TTC549 (cell line): Measurements from ENCODE around the gene RASA3.
"Not testable (repeated sequence)": the region's sequence is repeated elsewhere in the genome, so short reads cannot be mapped to it uniquely, and the experiment has no call there.

Experiments
- FAIRE-seq: peaks from 2 replicates; lab custom pipeline; 2012; peaks lifted over from hg19 to GRCh38; lab: Jason Lieb, UNC

Gene RASA3, protein sequence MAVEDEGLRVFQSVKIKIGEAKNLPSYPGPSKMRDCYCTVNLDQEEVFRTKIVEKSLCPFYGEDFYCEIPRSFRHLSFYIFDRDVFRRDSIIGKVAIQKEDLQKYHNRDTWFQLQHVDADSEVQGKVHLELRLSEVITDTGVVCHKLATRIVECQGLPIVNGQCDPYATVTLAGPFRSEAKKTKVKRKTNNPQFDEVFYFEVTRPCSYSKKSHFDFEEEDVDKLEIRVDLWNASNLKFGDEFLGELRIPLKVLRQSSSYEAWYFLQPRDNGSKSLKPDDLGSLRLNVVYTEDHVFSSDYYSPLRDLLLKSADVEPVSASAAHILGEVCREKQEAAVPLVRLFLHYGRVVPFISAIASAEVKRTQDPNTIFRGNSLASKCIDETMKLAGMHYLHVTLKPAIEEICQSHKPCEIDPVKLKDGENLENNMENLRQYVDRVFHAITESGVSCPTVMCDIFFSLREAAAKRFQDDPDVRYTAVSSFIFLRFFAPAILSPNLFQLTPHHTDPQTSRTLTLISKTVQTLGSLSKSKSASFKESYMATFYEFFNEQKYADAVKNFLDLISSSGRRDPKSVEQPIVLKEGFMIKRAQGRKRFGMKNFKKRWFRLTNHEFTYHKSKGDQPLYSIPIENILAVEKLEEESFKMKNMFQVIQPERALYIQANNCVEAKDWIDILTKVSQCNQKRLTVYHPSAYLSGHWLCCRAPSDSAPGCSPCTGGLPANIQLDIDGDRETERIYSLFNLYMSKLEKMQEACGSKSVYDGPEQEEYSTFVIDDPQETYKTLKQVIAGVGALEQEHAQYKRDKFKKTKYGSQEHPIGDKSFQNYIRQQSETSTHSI

DNA sequence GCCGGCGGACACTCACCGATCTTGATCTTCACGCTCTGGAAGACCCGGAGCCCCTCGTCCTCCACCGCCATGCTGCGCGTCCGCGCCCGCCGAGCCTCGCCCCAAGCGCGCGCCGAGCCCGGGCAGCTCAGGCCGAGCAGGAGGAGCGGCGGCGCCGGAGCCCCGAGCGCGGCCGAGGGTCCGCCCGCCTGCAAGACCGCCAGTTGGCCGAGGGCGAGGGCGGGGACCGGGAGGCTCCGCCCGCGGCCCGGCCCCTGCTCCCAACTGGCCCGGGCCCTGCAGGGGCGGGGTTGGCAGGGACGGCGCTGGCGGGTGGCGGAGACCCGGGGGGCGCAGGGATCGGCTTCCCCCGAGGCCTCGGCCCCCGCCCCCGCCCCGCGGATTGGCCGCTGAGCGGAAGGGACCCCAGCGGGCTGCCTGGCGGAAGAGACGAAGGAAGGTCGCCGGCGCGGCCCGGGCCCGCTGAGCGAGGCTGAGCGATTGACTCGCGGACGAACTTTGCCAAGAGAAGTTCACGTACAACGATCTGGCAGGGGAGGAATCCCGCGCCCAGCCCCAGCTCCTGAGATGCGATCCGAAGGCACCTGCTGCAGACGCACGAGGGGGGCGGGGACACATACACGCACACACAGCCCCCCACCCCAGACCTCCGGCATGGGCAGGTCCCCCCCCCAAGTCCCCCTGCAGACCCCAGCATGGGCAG, at the start of gene RASA3:
TSS of gene RASA3 (minus strand) at position 205 of the 703 bp plus-strand sequence. CDS start at position 71, 134 bp downstream.
- FAIRE-seq: no peak

GRCh38 chr13:114179087-114179658, 46.8 kb upstream of the RASA3 start, which contains the start of gene CFAP97D2:
TSS of gene CFAP97D2 (plus strand) at chr13:114179257. CDS start at chr13:114179331, 74 bp downstream.
- no peak for FAIRE-seq

GRCh38 chr13:114177245-114178010, 45.0 kb upstream of the RASA3 start:
- no peak for FAIRE-seq

GRCh38 chr13:114176359-114176902, 44.0 kb upstream of the RASA3 start:
- FAIRE-seq: not testable (repeated sequence)

GRCh38 chr13:114174529-114174961, 42.1 kb upstream of the RASA3 start:
- FAIRE-seq: no peak

- FAIRE-seq: no peak
Measured at GRCh38 chr13:114173745-114174144, 41.3 kb upstream of the RASA3 start.

DNA sequence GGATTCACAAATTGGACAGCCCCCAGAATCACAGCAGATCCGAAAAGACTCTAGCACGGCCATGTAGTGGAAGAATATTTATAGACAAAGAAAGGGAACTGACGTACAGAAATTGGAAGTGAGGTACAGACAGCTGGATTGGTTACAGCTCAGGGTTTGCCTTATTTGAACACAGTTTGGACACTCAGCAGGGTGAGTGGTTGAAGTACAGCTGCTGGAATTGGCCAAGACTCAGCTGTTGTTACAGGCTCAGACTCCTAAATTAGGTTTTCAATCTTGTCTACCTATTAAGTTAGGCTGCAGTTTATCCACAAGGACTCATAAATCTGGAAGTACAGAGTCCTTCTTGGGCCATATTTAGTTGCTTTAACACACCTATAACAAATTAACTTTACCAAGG, 40.8 kb upstream of the RASA3 start:
- FAIRE-seq: no peak

DNA sequence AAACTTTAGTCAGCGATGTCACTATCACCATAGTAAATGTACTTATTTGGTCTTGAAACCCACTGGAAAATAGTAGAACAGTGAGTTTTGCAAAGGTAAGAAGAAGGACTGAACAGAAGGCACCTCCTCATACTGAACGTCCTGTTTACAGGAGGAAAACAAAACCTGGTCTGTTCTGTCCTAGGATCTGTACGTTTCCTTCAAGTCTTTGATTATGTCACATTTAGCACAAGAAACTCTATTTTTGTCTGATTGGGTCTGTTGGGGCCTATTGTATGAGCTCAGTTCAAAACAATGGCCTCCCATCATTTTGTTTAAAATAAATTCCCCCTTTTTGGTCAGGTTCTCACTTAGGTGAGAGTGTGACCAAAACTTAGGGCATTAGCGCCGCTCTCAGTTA, 35.5 kb upstream of the RASA3 start:
- no peak for FAIRE-seq

- no peak for FAIRE-seq
Measured at GRCh38 chr13:114167426-114167825, 35.0 kb upstream of the RASA3 start.

DNA sequence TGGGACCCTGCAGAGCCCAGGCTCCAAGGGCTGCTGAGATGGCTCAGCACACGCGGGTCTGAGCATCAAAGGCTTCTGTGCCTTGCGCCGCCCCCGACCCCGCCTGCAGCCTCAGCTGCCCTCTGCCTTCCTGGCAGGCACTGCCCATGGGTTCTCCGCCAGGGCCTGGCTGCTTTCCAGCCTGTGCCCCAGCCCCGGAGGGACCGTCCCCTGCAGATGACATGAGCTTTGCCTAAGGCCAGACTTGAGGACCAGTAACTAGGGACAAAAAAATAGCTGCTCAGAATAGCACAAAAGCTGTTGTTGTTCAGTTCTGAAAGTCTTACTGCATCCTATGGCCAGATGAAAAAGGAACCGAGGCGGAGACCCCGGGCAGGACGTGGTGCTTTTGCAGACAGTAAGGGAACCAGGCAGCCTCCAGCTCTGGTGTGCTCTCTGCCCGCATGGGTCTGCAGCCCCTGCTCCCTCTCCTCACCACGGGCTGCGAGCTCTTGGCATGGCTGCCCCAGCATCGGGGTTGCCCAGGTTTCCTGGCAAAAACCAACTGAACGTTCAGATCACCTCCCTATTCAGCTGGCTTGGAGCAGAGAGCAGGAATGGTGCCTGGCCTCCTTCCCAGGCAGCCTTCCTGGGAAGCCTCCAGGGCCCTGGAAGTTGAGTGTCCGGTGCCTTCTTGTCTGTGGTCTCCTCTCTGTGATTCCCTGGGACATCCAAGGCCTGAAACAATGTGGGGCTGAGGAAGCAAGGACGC, 34.1 kb upstream of the RASA3 start:
- no peak for FAIRE-seq

DNA sequence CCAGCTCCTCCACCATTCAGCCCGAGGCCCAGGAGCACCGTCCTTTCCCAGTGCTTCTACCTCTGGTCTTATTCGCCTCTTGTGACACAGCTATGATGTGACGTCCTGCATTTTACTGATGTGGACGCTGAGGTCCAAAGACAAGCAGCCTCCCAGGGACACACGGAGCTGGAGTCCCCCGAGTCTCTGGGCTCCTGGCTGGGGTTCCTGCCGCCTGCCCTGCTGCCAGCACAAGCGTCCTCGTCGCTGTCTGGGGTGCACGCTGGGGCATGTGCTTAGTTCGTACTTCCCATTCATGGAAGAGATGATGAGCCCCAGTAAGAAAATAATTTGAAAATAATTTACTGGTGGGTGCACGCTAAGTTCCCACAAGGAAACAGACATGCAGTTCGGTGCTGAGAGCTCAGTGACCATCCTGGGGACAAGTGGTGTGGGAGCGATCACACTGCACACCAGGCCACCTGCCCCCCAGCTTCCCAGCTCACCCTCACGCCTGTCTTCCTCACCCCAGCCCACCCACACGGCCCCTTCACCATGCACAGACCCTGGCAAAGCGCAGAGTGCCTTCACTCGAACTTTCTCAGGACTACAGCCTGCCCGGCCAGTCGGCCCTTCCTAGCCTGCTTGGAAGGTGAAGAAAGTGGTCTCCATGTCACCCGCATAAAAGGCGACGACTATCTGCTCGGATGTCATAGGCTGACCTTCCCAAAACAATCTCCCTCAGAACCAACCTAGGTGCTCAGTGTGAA, 32.4 kb upstream of the RASA3 start:
- no peak for FAIRE-seq

DNA sequence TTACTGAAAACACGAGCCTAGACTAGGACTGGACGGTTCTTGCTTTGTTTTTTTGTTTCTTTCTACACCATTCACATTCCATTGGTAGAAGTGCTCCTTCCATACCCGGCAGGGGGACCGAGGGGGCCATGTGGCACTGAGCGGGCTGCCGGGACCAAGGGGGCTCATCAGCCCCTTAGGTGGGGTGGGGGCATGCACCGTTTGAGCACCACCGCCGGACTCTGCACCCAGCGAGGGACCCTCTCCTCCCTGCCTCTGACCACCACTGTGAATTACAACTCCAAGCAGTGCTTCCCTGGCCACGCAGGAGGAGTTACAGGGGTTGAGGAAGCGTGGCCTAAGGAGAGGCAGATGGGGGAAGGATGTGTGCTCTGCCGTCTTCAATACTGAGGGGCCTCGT, 31.6 kb upstream of the RASA3 start:
- FAIRE-seq: no peak

DNA sequence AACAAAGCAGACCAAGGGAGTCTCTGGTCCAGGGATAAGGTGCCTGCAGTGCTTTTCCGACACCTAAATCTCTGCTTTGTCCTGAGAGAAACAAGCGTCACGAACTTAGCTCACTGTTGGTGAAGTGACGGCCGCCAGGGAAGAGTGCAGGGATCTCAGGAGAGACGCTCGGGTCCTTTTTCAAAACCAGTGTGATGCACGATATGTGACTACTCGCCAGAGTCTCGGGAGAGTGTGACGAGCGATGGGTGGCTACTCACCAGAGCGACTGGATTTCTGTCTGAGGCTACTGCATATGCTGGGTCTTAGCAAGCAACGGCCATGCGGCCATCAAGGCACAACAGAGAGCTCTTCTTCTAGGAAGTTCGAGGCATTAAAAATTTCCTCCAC, 30.1 kb upstream of the RASA3 start:
- FAIRE-seq: no peak

- FAIRE-seq: no peak
Measured at GRCh38 chr13:114161644-114162532, 29.5 kb upstream of the RASA3 start.

GRCh38 chr13:114161028-114161556, 28.7 kb upstream of the RASA3 start:
- no peak for FAIRE-seq

DNA sequence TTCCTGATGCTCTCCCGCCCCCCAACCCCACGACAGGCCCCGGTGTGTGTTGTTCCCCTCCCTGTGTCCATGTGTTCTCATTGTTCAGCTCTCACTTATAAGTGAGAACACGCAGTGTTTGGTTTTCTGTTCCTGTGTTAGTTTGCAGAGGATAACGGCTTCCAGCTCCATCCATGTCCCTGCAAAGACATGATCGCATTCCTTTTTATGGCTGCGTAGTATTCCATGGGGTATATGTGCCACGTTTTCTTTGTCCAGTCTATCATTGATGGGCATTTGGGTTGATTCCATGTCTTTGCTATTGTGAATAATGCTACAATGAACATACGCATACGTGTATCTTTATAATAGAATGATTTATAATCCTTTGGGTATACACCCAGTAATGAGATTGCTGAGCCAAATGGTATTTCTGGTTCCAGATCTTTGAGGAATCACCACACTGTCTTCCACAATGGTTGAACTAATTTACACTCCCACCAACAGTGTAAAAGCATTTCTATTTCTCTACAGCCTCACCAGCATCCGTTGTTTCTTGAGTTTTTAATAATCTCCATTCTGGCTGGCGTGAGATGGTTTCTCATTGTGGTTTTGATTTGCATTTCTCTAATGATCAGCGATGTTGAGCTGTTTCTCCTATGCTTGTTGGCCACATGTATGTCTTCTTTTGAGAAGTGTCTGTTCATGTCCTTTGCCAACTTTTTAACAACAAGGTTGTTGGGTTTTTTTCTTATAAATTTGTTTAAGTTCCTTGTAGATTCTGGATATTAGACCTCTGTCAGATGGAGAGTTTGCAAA, 26.6 kb upstream of the RASA3 start:
- not testable (repeated sequence) for FAIRE-seq

DNA sequence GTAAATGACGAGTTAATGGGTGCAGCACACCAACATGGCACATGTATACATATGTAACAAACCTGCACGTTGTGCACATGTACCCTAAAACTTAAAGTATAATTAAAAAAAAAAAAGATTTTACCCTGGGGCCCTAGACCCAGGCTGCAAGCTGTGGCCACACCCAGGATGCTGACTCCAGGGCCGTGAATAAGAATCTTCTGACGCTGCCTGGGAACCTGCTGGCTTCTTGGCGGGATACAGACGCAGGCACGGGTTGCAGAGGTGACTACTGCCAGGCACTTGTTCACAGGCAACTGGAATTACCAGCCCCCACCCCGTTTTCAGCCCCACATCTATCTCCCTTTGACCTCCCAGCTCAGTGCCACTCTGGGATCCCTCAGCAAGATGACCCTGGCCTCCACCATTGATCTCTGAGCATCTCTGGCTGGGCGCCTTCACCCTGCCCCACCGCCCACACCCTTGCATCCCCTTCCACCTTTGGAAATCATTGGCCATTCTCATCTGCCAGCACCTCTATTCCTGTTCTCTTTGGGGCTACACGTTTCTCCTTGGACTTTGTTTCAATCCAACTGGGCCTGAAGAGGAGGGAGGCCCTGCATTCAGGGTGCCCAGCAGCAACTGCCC, 25.6 kb upstream of the RASA3 start:
- FAIRE-seq: no peak
